ENCODE measurements around the gene KCNC1.

The KCNC1 gene

DNA sequence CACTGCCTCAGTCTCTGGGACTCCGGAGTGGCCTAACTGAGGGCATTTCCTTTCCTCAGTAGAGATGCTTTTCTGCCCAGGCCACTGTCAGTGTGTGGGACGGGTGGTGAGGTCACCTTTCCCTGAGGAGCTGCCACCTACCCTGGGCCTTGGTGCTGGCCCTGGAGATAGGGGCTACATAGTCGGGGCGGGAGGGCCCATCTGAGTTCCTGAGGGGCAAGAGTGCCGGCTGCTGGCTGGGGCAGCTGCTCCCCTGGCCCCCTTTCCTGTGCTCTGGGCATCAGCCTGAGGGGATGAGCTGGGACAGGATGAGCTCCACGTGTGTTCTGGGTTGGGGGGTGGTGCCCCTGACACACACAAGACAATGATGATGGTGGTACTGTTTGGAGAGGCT is 5.4 kb downstream of the KCNC1 start:
- DNase-seq = no peak

DNA sequence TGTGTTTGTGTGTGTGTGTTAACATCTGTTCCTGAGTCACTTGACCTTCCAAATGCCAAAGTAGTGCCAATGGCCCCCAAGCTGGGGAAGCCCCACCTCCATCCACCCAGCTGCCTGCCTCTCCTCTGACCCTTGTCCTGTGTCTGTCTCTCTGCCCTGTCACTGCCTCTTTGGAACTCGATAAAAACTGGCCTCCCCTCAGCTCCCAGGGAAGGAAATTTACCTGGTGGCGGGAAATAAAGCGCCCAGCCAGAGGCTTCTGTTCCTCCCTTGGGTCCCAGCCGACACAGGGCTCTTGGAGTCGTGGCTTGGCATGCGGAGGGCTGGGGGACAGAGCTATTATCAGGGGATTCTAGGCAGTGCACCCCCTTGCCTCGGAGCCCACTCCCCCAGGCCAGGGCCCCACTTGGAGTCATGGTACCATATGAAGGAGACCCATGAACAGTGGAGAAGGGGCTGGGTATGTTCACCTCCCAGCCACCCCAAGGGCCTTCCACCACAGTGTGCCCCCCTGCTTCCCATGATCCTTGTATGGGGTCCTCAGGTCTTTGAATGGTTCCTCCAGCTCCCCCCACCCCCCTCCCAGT is 6.2 kb downstream of the KCNC1 start:
- DNase-seq = no peak

DNA sequence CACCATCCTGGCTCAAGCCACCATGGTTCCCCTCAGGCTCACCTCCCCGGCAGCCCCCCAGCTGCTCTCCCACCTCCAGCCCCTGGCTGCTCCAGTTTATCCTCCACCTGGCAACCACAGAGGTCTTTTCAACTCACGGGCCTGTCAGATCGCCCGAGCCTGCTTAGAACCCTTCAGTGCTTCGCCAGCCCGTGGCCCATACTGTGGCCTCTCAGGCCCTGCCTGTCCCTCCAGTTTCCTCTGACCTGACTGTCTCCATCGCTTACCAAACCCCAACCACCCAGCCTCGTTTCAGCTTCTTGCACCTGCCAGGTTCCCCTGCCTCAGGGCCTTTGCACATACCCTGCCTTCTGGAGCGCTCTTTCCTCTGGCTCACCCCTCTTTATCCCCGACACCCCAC is 6.9 kb downstream of the KCNC1 start:
- no peak for DNase-seq

DNA sequence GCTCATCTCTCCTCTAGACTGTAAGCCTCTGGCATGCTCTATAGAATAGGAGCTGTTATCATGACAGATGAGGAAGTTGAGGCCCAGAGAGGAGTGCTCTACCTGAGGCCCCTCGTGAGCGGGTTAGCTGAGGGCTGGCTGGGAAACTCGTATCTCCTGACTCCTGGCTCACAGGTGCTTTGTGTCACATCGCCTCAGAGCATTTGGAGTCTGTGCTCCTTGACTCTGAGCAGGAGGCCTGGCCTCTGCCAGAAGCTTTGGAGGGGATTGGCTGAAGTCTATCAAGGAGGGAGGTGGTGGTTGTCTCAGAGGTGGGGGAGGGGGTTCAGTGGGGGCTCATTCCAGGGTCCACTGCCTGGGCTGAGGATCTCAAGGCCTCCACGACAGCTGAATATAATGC is 7.4 kb downstream of the KCNC1 start:
- no peak for DNase-seq

DNA sequence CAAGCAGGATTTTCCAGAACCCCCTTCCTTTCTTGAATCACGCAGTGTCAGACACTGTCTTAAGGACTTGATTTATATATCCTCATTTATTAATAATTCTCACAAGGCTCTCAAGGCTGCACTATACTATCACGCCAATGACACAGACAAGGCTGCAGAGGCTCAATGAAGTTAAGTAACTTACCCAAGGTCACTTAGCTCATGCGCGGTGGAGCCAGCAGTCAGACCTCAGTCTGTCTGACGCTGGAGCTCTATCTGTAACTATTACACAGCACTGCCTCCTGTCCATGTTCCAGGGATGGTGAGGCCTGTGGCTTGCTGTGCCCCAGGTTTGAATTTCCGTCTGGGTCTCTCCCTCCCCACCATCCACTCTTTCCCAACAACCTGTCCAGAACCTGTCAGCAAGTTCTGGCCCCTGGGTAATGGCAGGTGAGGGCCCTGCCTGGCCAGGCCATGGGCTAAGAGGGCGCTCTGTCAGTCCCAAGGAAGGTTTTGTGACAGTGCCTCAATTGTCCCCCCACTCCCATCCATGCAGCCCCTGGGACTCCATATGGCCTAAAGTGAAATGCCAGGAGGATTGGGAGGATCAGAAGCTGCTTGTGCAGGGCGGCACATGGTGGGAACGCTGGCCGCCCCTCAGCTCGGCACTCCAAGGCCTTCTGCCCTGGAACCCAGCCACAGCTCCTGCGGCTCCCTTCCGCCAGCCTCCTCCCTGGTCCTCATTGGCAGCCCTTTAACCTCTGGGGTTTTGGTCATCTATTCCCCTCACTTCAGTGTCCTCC is 8.6 kb downstream of the KCNC1 start:
- DNase-seq = no peak

DNA sequence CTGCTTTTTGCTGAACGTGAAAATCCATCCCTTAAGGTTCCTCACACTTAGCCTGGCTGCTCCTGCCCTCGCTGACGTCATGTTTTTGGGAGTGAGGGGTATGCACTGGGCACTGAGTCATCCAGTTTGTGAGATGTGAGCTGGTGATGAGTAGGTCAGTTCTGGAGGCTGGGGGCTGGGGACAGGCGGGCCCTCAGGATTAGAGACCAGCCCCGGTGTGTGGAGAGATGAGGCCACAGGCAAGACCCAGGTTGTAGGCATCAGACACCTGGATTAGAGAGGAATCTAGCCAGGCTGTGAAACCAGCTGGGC is 9.2 kb downstream of the KCNC1 start:
- DNase-seq = no peak

DNA sequence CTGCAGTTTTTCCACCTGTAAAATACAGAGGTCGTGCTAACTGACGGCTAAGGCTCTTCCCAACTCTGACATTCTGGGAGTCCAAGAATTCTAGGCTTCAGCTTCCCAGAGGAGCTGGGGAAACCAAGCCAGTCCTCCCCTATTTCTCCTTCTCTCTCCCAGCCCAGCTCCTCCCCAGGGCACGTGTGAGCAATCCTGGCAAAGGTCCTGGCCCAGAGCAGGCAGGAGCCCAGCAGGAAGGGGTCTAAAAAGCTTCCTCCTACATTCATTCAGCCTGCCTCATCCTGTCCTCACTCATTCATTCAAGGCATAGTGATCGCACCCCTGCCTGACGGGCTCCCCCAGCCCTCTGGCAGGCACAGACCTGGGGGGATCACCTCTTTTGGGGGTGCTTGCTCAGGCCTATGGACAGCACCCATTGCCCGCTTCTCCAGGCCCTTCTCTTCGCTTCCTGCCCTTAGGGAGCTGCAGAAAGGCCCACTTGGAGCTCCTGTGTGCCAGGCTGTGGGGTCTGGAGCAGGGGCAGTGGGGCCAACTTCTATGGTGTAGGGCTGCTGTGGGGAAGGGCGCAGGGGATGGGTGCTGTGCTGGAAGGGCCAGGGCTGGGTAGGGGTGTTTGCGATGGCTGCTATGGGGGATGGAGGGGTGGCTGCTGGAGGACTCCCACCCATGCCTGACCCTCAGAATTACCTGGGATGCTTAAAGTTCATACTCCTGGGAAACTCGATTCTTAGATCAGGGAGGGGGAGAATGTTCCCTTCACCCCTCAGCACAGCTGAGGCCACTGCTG is 9.8 kb downstream of the KCNC1 start:
- no peak for DNase-seq

DNA sequence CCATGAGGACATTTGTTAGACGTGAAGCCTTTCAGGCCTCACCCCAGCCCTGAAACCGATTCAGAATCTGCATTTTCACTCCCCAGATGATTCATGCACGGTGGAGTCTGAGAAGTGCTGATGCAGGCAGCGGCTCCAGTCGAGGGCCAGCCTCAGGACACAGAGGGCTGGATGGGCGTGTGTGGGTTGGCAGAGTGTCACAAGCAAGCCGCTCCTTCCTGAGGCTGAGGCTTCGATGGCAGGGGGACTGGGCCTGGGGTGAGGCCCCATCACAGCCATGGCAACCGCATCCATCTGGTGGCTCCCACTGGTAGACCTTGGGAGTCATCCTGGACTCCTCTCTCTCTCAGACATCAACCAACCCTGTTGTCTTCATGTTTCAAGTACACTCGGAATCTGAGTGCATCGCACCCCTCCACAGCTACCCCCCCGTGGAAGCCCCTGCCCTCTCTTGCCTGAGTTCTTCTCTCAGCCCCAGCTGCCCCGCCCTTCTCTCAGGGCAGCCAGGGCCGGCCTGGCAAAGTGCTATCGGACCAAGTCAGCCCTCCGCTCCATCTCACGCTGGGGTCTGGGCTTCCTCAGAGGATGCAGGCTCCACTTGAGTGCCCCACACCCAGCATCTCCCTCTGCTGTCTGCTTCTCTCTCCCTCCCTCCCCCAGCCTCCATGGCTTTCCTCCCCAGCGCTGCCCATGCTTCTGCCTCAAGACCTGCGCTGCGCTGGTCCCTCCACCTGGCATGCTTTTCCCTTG is 10.6 kb downstream of the KCNC1 start:
- no peak for DNase-seq

DNA sequence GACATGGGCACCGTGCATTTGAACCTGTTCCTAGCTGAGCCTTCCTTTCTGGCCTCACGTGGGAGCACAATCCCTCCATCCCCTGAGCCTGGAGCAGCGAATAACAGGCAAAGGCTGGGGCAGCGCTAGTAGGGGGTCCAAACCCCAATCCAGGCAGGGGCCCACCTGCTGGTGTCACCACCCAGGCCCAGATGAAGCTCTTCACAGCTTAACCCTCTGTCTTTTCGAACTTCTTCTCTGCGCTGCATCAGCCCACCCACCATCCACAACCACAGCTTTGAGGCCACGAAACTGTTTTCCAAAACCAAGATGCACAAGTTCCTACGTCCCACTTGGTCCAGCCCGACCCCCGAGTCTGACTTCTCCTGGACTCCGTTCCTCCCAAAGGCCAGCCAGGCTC is 11.5 kb downstream of the KCNC1 start:
- no peak for DNase-seq

DNA sequence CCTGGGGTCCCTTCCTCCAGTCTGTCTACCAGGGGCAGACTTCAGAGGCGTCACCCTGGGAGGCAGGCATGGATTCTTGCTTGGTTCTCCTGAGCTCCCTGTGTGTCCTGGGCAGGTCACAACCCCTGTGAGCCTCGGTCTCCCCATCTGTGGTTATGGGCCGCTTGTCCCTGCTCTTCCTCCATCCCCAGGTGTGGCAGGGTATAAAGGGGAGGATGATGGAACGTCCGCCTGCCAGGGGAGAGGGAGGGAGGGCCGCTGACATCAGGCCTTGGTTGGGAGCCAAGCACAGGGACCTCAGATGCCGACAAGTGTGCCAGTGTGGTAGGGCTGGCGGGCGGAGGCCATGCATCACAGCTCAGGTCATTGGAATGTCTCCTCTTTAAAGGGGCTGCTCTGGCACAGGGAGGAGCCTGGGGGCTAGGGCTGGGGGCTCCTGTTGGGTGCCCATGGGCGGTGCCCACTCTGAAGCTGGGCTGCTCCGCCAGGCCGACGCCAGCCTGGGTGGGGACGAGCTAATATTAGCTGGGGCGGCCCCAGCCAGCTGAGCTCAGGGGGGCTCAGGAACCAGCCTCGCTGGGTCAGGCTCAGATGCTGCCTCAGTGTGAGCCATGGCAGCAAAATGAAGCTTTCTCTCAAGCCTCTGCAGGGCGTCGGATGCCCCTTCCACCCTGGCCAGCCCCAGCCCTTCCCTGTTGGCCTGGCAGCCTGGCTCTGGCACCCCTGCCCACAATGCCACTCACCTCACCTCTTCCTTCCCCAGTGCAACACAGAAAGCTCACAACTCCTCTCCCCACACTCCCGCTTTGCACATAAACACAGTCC is 12.8 kb downstream of the KCNC1 start:
- no peak for DNase-seq

DNA sequence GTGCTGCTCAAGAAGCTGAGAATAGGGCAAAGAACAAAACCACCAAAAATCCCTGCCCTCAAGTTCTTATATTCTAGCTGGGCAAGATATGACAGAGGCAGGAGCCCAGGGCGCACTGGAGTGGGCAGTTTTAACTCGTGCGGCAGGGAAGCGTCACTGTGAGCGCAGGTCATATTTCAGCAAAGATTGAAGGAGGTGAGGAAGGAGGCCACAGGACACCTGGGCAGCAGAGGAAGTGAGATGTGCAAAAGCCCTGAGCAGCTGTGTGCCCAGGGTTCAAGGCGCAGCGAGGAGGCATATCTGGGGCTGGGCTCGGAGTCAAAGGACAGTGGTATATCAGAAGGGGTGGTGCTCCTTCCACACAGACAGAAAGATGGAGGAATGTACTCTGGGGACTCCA is 13.5 kb downstream of the KCNC1 start:
- DNase-seq = no peak

DNA sequence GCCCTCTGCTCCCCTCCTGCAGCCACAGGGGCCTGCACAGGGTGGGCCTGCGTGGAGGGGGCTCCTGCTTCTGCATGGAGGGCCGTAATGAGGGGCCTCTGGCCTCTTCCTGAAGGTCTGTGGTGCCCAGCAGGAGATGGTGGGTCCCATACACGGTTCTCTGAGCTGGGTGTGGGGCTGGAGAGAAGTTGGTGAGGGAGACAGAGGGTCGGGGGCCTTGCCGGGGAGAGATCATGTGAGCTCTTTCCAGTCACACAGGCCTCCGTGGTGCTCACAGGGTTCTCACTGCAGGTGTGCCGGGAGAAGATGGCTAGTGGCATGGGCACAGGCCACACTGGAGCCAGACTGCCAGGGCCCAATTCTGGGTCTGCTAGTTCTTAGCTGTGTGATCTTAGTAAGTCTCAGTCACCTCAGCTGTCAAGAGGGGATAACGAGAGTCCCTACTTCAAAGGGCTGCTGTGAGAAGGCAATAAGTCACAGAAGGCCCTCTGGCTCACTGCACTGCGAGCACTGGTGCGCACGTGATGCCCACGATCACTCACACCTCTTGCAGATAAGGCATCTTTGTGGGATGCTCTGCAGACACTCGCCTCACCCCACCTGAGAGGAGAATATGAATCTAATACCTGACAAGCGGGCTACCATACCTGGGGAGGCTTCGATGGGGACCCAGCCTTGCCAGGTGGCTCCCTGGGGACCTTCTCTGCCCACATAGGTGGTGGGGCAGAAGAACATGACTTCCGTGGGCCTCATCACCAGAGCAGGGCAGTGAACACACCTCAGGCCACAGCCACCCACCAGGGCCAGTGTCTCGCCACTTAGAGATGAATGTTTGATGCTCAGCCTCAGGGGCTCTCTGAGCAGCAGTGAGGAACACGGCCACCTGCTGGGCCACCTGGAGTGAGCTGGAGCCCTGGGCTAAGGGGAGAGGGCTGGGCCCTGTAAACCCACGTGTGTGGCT is 14.5 kb downstream of the KCNC1 start:
- no peak for DNase-seq

DNA sequence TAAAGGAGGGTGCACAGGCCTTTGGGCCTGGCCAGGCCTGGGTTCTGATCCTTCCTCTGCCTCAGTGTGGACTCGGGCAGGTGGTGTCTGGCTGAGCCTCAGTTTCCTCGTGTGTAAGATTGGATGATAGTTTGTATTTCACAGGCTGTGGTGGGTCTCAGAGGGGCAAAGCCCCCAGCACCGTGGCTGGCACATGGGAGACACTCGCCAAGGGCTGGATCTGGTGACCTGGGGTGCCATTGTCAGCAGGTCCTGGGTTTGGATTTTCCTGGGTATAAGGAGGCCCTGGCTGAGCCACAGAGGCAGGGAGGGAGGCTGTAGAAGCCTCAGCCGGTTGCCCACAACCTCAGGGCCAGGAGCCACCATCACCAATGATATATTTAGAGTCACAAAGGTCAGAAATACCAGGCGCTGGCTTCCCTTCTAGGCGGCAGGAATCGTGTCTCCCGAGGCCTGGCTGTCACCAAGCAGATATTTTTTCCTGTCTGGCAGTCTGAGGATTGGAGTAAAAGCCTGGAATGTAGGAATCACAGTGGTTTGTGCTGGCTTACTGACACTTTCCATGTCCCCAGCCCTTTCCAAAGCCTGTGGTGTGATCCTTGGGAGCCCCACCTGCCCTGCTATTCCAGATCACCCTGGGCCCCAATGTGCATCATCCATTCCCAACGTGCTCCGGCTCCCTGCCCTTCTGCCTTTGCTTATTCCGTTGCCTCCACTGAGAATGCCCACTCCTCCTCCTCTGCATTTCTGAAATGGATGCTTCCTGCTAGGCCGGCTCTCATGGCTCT is 15.6 kb downstream of the KCNC1 start:
- no peak for DNase-seq

DNA sequence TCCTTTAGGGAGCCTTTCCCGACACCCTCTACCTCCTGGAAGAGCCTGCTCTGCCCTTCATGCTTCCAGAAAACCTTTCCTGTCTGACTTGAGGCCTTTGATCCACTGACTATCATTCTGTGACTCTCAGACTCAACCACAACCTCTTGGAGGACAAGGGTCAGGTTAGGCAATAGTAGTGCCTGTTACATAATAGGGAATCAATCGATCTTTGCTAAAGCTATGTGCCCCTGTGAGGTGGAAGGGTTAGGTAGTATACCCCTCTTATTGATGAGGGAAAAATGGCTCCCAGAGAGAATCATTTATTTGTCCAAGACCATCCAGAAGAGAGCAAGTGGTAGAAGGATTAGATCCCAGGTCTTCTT is 16.2 kb downstream of the KCNC1 start:
- no peak for DNase-seq

DNA sequence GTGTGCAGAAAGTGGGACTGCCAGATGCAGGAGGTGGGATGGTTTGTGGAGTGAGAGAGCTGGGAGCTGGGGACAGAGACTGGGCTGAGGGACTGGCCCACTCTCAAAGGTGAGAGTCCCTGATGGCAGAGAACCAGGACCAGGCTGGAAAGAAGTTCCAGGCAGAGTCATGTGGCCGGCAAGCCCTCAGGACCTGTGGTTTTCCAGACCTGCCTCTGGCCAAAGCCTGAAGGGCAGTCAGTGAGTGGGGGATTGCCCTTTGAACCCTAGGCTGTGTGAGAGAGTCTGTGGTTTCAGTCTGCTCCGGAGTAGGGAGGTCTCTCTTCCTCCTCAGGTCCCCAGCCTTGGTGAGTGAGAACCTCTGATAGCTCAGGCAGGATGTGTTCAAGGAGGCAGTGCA is 17.0 kb downstream of the KCNC1 start:
- no peak for DNase-seq

DNA sequence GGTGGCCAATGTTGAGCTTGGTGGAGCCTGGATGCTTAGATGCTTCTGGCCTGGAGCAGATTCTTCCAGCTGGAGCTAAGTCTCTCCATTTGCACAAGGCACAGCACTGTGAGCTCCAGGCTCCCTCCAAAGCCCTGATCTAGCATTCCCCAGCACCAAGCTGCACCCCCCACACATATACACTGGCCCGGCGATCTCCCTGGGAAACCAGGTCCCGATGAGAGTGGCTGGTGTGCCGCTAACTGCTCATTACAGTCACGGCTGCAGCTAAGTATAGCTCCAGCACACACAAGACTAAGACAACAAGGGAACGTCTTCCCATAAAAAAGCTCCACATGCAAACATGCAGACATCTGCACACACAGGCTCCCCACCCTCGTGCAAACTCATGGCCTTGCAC is 17.6 kb downstream of the KCNC1 start:
- no peak for DNase-seq

DNA sequence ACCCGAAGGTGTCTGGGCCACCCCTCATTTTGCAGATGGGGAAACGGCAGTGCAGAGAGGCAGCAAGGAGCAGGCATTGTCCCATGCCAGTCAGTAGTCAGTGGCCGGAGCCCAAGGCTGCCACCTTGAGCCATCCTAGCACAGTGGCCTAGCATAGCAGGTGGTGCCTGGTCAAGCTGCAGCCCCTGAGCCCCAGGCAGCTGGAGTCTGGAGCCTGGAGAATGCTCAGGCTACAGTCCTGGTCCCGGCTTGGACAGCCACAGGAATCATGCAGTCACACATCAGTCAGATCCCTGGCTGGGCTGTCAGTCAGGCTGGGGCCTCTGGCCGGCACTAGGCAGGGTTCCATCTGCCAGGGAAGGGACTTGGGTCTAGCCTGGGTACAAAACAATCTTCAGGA is 18.6 kb downstream of the KCNC1 start:
- DNase-seq = no peak

DNA sequence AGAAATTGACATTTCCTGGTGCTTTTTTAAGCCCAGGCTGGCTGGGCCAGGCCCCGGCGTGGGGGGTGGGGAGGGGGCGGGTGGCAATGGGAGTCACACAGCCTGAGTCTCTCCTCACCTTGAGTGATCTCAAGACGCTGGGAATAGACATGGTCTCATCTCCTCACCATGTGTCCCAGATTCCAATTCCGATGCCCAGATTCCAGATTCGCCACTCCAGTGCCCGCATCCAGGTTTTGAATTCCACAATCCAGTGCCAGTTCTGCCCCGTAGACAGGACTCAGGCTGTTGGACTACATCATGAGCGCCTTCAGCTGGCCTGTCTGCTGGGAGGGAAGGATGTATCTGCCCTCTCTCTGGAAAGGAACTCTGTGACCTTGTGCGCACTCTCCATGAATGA is 19.1 kb downstream of the KCNC1 start:
- DNase-seq = no peak

DNA sequence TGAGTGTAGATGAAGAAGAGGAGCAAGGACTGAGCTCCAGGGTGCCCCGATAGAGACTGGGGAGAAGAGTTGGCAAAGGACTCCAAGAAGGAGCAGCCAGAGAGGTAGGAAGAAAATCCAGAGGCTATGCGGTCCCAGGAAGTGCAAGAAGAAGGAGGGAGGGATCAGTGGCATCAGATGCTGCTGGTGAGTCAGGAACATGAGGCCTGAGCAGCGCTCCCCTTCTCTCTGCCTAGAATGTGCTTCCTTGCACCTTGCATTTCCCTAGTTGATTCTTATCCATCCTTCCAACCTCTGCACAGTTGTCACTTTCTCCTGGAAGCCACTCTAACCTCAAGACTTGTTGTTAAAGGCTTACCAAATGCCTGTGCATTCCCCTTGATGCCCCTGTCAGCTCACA is 21.3 kb downstream of the KCNC1 start:
- DNase-seq = no peak

DNA sequence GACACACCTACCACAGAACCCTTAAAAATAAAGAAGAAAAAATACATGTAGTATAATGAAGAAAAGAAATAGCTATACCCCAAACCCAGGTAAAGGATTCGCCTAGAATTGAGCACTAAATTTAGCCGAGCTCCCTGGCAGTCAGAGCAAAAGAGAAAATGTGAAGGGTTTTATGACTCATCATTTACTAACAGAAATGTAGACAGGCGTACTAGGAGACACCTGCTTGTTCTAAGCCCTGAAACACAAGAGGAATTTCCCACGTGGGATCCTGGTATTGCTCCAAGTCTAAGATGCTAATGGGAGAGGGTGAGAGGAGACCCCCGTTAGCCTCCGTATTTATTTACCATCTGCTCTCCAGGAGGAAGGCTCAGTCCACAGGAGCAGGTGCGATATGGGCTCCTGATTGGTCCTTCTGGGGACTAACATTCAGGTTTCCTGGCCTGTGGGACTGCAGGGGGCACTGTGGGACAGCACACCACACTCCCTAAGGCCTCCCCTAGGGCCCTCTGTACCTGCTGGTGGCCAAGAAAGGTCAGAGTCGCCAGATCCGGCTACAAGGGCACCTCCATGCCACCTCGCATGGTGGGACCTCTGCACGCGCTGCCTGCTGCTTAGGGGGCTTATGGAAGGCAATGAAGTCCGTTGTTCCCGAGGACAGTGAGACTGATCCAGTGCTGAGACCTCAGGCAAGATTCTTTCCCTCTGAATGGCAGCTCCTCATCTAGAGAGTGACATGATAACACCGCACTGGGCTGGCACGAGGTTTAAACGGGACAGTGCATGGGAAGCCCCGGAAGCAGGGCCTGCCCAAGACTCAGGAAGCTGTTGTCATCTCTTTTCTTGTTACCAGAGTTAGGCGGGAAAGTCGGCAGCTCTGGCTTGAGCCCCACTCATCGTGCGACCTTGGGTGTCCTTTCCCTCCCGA is 25.8 kb downstream of the KCNC1 start:
- no peak for DNase-seq

All from stimulated activated naive CD4-positive, alpha-beta T cell (primary cell).